ENCODE results near the gene LBHD1. TPM values are rescaled to one million over a fixed set of nuclear protein-coding genes. Genes with fewer than 3 reads are reported as not detected.
A peak's percentile ranks its signal among the peaks of the same experiment; 100 is the strongest.
"Not testable (repeated sequence)": the region's sequence is repeated elsewhere in the genome, so short reads cannot be mapped to it uniquely, and the experiment has no call there.

LBHD1 gene
- total RNA-seq, 2 experiments from 2014 or later, result 11.9 to 15.5 TPM

DNA sequence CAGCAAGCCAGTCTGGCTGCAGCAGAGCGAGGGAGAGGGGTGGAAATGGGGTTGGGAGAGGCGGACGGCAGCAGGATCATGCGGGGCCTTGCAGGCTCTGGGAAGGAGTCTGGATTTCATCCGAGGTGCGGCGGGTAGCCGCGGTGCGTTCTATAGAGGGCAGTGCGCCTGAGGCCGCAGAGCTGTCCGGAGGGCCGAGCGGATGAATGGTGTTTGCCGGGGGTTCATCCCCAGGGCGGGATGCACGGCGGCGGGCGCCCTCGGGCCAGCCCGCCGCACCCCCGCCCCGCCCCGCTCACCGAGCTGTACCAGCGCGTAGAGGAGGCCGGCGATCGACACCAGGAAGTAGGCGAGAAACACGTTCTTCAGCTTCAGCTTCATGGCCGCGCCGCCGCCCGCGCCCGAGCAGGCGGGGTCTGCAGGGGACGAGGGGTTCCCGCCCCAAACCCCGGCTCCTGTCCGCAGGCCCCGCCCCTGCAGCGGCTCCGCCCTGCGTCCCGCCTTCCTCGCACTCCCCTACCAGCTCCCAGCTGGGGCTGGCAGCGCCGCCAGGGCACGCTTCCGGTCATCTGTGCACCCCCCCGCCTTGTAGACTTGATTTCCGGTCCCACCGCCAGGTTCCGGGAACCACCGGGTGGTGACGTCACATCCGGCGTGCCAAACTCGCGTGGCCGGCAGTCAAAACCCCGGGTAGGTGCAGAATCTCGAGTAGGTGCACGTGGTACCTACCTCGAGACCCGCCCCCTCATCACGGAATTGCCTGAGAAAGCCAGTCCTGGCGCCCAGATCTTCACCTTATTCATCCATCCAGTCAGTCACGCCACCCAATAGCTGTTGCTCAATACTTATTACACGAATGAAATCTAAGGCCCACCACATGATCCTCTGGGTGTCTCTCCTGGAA, 50.2 kb downstream of the LBHD1 start, which contains the start of gene B3GAT3:
Gene B3GAT3, minus strand, starts transcription at position 420 of the 904 bp plus-strand sequence. Its CDS starts 39 bp downstream, at position 381.
- Mint-ChIP-seq H3K27me3 (no peaks in the 10 kb centered on the region), H3K27ac (peak within 1 kb of the TSS; percentile 94), H3K9me3 (ENCODE audit: low read depth) (no peaks in the 10 kb centered on the region), H3K36me3 (ENCODE audit: low read depth) (peaks cover 32% of the 10 kb centered on the region), H3K4me3 (peak within 1 kb of the TSS; percentile 92), H3K4me1 (peaks cover 29% of the 10 kb centered on the region)
- ChIA-PET POLR2A (interaction anchor here (0.6 to 3.2 kb wide), 14 partner anchors 10 to 234 kb away, joined by 3 to 16 read pairs (median 6); partner anchors contain the start of genes BSCL2, C11orf98, CSKMT and GANAB), CTCF (interaction anchor here (0.7 to 2.9 kb wide), 11 partner anchors 9 to 58 kb away, joined by 3 to 14 read pairs (median 5); partner anchors contain the start of genes C11orf98, CSKMT, EML3 and GANAB)
- ATAC-seq (peak; percentile 94), DNase-seq (peak; percentile 97)
- intact Hi-C loops (cut with DNase I, micrococcal nuclease), result loop anchor here (1.0 kb wide), 11 partner anchors 10 to 830 kb away; partner anchors contain the start of genes EML3 (in 2 of the 2), TUT1 (in 2 of the 2), C11orf98 (in 1 of the 2) and CSKMT (in 1 of the 2)

DNA sequence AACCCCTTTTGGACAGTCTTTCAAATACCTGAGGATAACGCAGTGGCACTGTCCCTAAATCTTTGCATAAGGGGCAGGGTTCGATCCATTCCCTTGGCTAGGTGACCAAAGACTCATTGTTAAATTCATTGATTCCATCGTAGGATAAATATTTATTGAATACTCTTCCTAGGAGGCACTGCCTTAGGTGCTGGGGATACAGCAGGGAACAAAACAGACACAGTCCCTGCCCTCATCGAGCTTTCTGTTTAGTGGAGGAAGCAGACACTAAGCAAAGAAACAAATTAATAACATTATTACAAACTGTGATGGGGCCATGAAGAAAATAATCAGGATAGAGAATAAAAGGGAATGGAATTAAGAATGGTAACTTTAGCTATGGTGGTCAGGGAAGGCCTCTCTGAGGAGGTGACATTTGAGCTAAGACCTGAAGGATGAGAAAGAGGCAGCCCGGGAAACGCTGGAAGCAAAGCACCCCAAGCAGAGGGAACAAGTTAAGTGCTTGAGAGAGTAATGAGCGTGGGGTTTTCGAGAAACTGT, 51.0 kb downstream of the LBHD1 start:
- no peak for DNase-seq
- ChIA-PET POLR2A (interaction anchor here (0.6 to 3.2 kb wide), 14 partner anchors 10 to 235 kb away, joined by 3 to 16 read pairs (median 4); partner anchors contain the start of genes BSCL2, C11orf98, CSKMT and GANAB), CTCF (interaction anchor here (0.9 to 2.9 kb wide), 8 partner anchors 9 to 165 kb away, joined by 3 to 14 read pairs (median 6); partner anchors contain the start of genes C11orf98, CSKMT, EML3 and MTA2)
- intact Hi-C loops (cut with DNase I, micrococcal nuclease), result no loop called here
- Mint-ChIP-seq H3K4me3 (peak overlapping the region; percentile 92), H3K9me3 (ENCODE audit: low read depth) (no peaks in the 10 kb centered on the region), H3K27ac (peak overlapping the region; percentile 93), H3K36me3 (ENCODE audit: low read depth) (peaks cover 34% of the 10 kb centered on the region), H3K27me3 (no peaks in the 10 kb centered on the region), H3K4me1 (peaks cover 29% of the 10 kb centered on the region)
- no peak for ATAC-seq

DNA sequence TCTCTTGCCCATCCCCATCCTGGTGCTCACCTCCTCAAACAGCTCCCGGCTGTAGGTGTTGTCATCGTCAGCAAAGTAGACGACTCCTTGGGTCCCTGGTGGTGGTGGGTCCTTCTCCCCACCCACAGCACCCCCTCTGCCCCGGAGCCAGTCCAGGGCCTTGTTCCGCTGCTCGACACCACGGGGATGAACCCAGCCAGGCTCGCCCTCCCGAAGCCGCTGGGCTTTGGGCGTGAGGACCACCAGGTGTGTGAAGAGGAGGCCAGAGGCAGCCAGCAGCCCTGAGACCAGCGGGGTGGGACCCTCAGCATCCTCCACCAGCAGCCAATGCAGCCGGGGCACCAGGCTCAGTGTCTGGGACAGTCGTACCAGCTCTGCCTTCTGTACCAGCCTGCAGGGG, 55.1 kb downstream of the LBHD1 start:
- H3K27me3 Mint-ChIP-seq; H3K9me3 Mint-ChIP-seq (ENCODE audit: low read depth); DNase-seq; POLR2A ChIA-PET; ATAC-seq; intact Hi-C loops (cut with DNase I, micrococcal nuclease); H3K4me3 Mint-ChIP-seq; H3K27ac Mint-ChIP-seq: not testable (repeated sequence)
- peaks cover 36% of the 10 kb centered on the region for H3K36me3 Mint-ChIP-seq (ENCODE audit: low read depth)
- peaks cover 41% of the 10 kb centered on the region for H3K4me1 Mint-ChIP-seq
- CTCF ChIA-PET, result interaction anchor here (0.6 to 1.8 kb wide), 2 partner anchors 10 to 170 kb away, joined by 3 to 6 read pairs; no protein-coding TSS in a partner anchor

DNA sequence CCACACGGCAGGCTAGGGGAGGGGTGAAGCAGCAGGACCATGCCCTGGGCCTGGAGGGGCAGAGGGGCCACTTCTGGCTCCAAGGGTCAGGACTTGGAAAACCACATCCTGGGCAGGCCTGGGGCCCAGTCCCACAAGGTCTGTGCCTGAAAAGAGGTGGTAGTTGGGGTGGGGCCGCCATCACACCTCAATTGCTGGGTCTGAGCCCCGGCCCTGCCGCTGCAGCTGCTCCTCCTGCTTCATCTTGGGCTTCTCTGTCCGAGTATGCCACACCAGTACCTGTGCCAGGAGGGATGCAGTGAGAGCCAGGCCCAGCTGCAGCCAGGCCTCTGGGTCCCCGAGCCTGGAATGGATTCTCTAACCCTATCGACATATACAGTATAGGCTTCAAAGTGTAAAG, 56.5 kb downstream of the LBHD1 start:
- no peak overlapping the region for H3K4me3 Mint-ChIP-seq
- H3K27ac Mint-ChIP-seq, result no peak overlapping the region
- H3K27me3 Mint-ChIP-seq, result no peaks in the 10 kb centered on the region
- peaks cover 37% of the 10 kb centered on the region for H3K4me1 Mint-ChIP-seq
- ChIA-PET CTCF (no interaction called here), POLR2A (no interaction called here)
- intact Hi-C loops (cut with DNase I, micrococcal nuclease), result no loop called here
- ATAC-seq (no peak), DNase-seq (no peak)
- no peaks in the 10 kb centered on the region for H3K9me3 Mint-ChIP-seq (ENCODE audit: low read depth)
- H3K36me3 Mint-ChIP-seq (ENCODE audit: low read depth), result peaks cover 29% of the 10 kb centered on the region

DNA sequence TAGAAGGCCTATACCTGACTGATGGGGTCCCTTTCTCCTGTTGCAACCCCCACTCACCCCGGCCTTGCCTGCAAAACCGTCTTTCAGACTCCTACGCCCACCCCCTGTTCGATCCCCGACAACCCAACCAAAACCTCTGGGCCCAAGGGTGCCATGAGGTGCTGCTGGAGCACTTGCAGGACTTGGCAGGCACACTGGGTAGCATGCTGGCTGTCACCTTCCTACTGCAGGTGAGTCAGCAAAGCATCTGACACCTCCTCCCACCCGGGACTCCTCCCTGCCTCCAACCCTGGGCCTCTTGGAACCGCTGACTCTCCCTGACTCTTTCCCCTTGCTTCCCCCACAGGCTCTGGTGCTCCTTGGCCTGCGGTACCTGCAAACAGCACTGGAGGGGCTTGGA, 57.8 kb downstream of the LBHD1 start:
- Mint-ChIP-seq H3K36me3 (ENCODE audit: low read depth) (peaks cover 33% of the 10 kb centered on the region), H3K4me3 (peak overlapping the region; percentile 35), H3K9me3 (ENCODE audit: low read depth) (no peaks in the 10 kb centered on the region), H3K4me1 (peaks cover 34% of the 10 kb centered on the region), H3K27ac (peak overlapping the region; percentile 87), H3K27me3 (no peaks in the 10 kb centered on the region)
- CTCF ChIA-PET, result interaction anchor here (0.5 to 1.8 kb wide), 2 partner anchors 13 to 118 kb away, joined by 3 to 10 read pairs; partner anchors contain the start of gene MTA2
- peak; percentile 80 for DNase-seq
- intact Hi-C loops (cut with DNase I, micrococcal nuclease), result loop anchor here (5.0 kb wide), 2 partner anchors 57 to 243 kb away; no protein-coding TSS in a partner anchor
- ATAC-seq, result peak; percentile 55
- POLR2A ChIA-PET, result no interaction called here

DNA sequence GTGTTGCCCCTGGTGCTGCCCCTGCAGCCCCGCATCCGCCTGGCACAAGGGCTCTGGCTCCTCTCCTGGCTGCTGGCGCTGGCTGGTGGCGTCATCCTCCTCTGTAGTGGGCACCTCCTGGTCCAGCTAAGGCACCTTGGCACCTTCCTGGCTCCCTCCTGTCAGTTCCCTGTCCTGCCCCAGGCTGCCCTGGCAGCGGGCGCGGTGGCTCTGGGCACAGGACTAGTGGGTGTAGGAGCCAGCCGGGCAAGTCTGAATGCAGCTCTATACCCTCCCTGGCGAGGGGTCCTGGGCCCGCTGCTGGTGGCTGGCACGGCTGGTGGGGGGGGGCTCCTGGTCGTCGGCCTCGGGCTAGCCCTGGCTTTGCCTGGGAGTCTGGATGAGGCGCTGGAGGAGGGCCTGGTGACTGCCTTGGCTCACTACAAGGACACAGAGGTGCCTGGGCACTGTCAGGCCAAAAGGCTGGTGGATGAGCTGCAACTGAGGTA, 58.7 kb downstream of the LBHD1 start:
- Mint-ChIP-seq H3K27me3 (no peaks in the 10 kb centered on the region), H3K9me3 (ENCODE audit: low read depth) (no peaks in the 10 kb centered on the region), H3K27ac (peak overlapping the region; percentile 87), H3K4me1 (peaks cover 35% of the 10 kb centered on the region), H3K4me3 (peak overlapping the region; percentile 35), H3K36me3 (ENCODE audit: low read depth) (peaks cover 37% of the 10 kb centered on the region)
- DNase-seq (no peak), ATAC-seq (no peak)
- ChIA-PET POLR2A (interaction anchor here (0.6 to 2.7 kb wide), 3 partner anchors 12 to 198 kb away, joined by 3 to 21 read pairs (median 5); partner anchors contain the start of genes MTA2 and TUT1), CTCF (interaction anchor here (0.7 to 2.4 kb wide), 5 partner anchors 8 to 43 kb away, joined by 4 to 14 read pairs (median 10); partner anchors contain the start of genes B3GAT3 and MTA2)
- intact Hi-C loops (cut with DNase I, micrococcal nuclease), result loop anchor here (2.0 to 5.0 kb wide), 5 partner anchors 33 to 244 kb away; partner anchors contain the start of genes BSCL2 (in 1 of the 2), C11orf98 (in 1 of the 2), CSKMT (in 1 of the 2) and GANAB (in 1 of the 2)

Other genes with a start within 250 kb of the LBHD1 start
- gene AHNAK, start 125.5 kb downstream of the LBHD1 start, total RNA-seq, result 10 to 100 TPM; 47.3 to 54.7 TPM
- 1,000 to 10,000 TPM; 1,986 to 2,351 TPM for gene EEF1G, start 98.4 kb downstream of the LBHD1 start, total RNA-seq
- gene TUT1, start 80.7 kb downstream of the LBHD1 start, total RNA-seq, result 10 to 100 TPM; 32.5 to 36.0 TPM
- 100 to 1,000 TPM; 159 to 179 TPM for gene MTA2, start 70.4 kb downstream of the LBHD1 start, total RNA-seq
- gene EML3, start 59.5 kb downstream of the LBHD1 start, total RNA-seq, result 100 to 1,000 TPM; 101 to 112 TPM
- 1 to 10 TPM; 1.5 to 1.9 TPM for gene ROM1, start 59.0 kb downstream of the LBHD1 start, total RNA-seq
- gene B3GAT3, start 50.3 kb downstream of the LBHD1 start, total RNA-seq, result 10 to 100 TPM; 48.7 to 57.5 TPM
- 100 to 1,000 TPM; 208 to 218 TPM for gene GANAB, start 25.7 kb downstream of the LBHD1 start, total RNA-seq
- 10 to 100 TPM; 26.0 to 29.9 TPM for gene INTS5, start 19.0 kb downstream of the LBHD1 start, total RNA-seq
- gene C11orf98, start 7.1 kb downstream of the LBHD1 start, total RNA-seq, result 100 to 1,000 TPM; 108 to 135 TPM
- gene CSKMT, start 7.0 kb downstream of the LBHD1 start, total RNA-seq, result 10 to 100 TPM; 12.6 to 31.3 TPM
- 1 to 10 TPM; 4.1 to 6.4 TPM for gene UQCC3, start 594 bp downstream of the LBHD1 start, total RNA-seq
- 100 to 1,000 TPM in 1 of 2 experiments, 10 to 100 TPM in 1; 95.6 to 119 TPM for gene UBXN1, start 6.8 kb upstream of the LBHD1 start, total RNA-seq
- gene LRRN4CL, start 17.3 kb upstream of the LBHD1 start, total RNA-seq, result under 1 TPM in 1 of 2 experiments, not detected in 1; 0.16 TPM
- gene BSCL2, start 35.2 kb upstream of the LBHD1 start, total RNA-seq, result 10 to 100 TPM; 16.7 to 28.0 TPM
- not detected for gene GNG3, start 35.4 kb upstream of the LBHD1 start, total RNA-seq
- gene HNRNPUL2, start 55.2 kb upstream of the LBHD1 start, total RNA-seq, result 10 to 100 TPM; 48.7 to 59.6 TPM
- gene TTC9C, start 56.2 kb upstream of the LBHD1 start, total RNA-seq, result 10 to 100 TPM; 40.8 to 54.1 TPM
- gene ZBTB3, start 81.9 kb upstream of the LBHD1 start, total RNA-seq, result 10 to 100 TPM in 1 of 2 experiments, 1 to 10 TPM in 1; 6.0 to 10.2 TPM
- gene POLR2G, start 89.3 kb upstream of the LBHD1 start, total RNA-seq, result 100 to 1,000 TPM in 1 of 2 experiments, 10 to 100 TPM in 1; 87.1 to 125 TPM
- 10 to 100 TPM; 10.2 to 12.6 TPM for gene TAF6L, start 99.1 kb upstream of the LBHD1 start, total RNA-seq
- gene TMEM179B, start 115.1 kb upstream of the LBHD1 start, total RNA-seq, result 10 to 100 TPM; 19.5 to 35.9 TPM
- gene TMEM223, start 119.7 kb upstream of the LBHD1 start, total RNA-seq, result 10 to 100 TPM; 11.1 to 12.6 TPM
- 10 to 100 TPM; 89.5 to 97.6 TPM for gene NXF1, start 133.2 kb upstream of the LBHD1 start, total RNA-seq
- 10 to 100 TPM; 19.3 to 21.8 TPM for gene STX5, start 159.8 kb upstream of the LBHD1 start, total RNA-seq
- gene TEX54, start 160.6 kb upstream of the LBHD1 start, total RNA-seq, result under 1 TPM in 1 of 2 experiments, not detected in 1; 0.42 TPM
- 10 to 100 TPM; 83.1 to 93.1 TPM for gene WDR74, start 167.3 kb upstream of the LBHD1 start, total RNA-seq
- gene SLC3A2, start 208.6 kb upstream of the LBHD1 start, total RNA-seq, result 100 to 1,000 TPM; 401 to 402 TPM
- not detected for gene CHRM1, start 249.1 kb upstream of the LBHD1 start, total RNA-seq

Data from activated CD4-positive, alpha-beta T cell treated with anti-CD3 and anti-CD28 coated beads for 36 hours (primary cell).